GM18499 (cell line): ENCODE measurements around the gene FAM170B.

Experiments used
- ATAC-seq: cut with Tn5 transposase; IDR thresholded peaks from one replicate; pipeline ENCODE4 v1.9.1; 2021; ENCODE audit warnings: moderate number of reproducible peaks; ENCODE audit not compliant: insufficient read depth, unreplicated experiment

FAM170B gene

GRCh38 chr10:49109669-49110340 is 24.0 kb downstream of the FAM170B start:
- ATAC-seq: no peak

GRCh38 chr10:49108656-49109055 is 25.2 kb downstream of the FAM170B start:
- no peak for ATAC-seq

GRCh38 chr10:49107887-49108267 is 25.9 kb downstream of the FAM170B start:
- ATAC-seq: no peak

GRCh38 chr10:49107111-49107886 is 26.5 kb downstream of the FAM170B start:
- no peak for ATAC-seq

- no peak for ATAC-seq
Measured at GRCh38 chr10:49106451-49106850, 27.4 kb downstream of the FAM170B start.

GRCh38 chr10:49105076-49105475 is 28.7 kb downstream of the FAM170B start:
- ATAC-seq: no peak

GRCh38 chr10:49104323-49104722 is 29.5 kb downstream of the FAM170B start:
- ATAC-seq: no peak

- no peak for ATAC-seq
Measured at GRCh38 chr10:49103761-49104160, 30.1 kb downstream of the FAM170B start.

GRCh38 chr10:49099046-49099445 is 34.8 kb downstream of the FAM170B start:
- no peak for ATAC-seq

- ATAC-seq: no peak
Measured at GRCh38 chr10:49096890-49097445, 36.9 kb downstream of the FAM170B start.

GRCh38 chr10:49094646-49095045 is 39.2 kb downstream of the FAM170B start:
- ATAC-seq: no peak

GRCh38 chr10:49093922-49094321 is 39.9 kb downstream of the FAM170B start:
- no peak for ATAC-seq

- ATAC-seq: no peak
Measured at GRCh38 chr10:49092477-49092876, 41.3 kb downstream of the FAM170B start.

- ATAC-seq: no peak
Measured at GRCh38 chr10:49091450-49092210, 42.2 kb downstream of the FAM170B start.

GRCh38 chr10:49090696-49091380 is 43.0 kb downstream of the FAM170B start:
- ATAC-seq: no peak

GRCh38 chr10:49090189-49090575 is 43.6 kb downstream of the FAM170B start:
- no peak for ATAC-seq

- ATAC-seq: no peak
Measured at GRCh38 chr10:49089557-49090188, 44.1 kb downstream of the FAM170B start.

GRCh38 chr10:49089152-49089551 is 44.7 kb downstream of the FAM170B start:
- no peak for ATAC-seq

GRCh38 chr10:49086889-49087288 is 46.9 kb downstream of the FAM170B start:
- ATAC-seq: no peak

GRCh38 chr10:49083261-49083660 is 50.6 kb downstream of the FAM170B start:
- no peak for ATAC-seq
